Dermis microvascular lymphatic vessel endothelial cell (primary cell): ENCODE data around the gene BRF1. TPM values are rescaled to one million over a fixed set of nuclear protein-coding genes. Genes with fewer than 3 reads are reported as not detected.
A peak's percentile ranks its signal among the peaks of the same experiment; 100 is the strongest.

Experiments
- DNase-seq, 2 donors: peaks; one replicate each; pipeline versions ENCODE4 v3.0.0 to v3.0.0-alpha.2; 2010; ENCODE audit warnings: low read depth in 2 of 2
- total RNA-seq: library from RNA; depleted of rRNA; stranded (reverse); fragments of >200 nt; gene quantifications from 2 replicates; pipeline ENCODE4 v1.2.1, GENCODE V29; 2014

BRF1 gene
- total RNA-seq, 1 donor from 2014 or later: 20.8 TPM

- DNase-seq: peak in 1 of 2 donors; percentile 85
These were observed 104.4 kb downstream of the BRF1 start for GRCh38 chr14:105196265-105196960.

GRCh38 chr14:105195522-105196264 lies 105.1 kb downstream of the BRF1 start:
- DNase-seq: peak in 1 of 2 donors; percentile 81

GRCh38 chr14:105195051-105195450 lies 105.8 kb downstream of the BRF1 start:
- no peak for DNase-seq

DNA sequence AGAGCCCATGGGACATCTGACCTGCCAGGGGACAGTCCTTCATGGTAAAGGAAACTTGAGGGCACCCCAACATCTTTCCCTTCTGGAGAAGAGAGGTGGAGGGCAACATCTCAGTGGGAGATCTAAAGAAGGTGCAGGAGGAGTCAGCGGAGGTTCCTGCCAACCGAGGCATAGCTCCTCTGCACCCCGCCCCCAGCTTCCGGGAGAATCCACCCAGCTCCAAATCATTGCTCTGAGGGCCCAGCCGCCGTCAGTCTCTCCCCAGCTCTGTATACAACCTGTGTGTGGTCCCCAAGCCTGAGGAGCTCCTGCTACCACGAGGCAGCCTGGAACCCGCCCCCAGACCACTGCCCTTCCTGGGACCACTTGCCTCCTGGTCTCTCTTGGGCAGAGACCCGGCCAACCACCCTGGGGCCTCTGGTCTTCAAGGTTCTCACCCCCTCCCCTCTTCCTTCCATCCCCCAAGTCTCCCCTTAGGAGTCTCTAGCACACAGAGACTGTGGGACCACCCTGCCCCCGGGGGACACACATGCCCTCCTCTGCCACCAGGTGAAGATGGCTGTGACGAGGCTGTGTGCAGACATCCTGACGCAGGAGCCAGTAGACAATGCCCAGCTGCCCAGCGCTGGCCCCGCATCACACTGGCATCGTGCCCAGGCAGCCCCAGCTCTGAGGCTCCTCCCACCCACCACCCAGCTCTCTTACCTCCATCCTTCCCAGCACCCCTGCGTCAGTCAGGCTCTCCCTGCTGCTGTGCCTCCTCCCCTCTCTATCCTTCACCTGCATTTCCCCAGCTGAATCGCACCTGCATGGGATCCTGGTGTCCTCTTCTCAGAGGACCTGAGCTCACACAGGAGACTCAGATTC lies 106.7 kb downstream of the BRF1 start:
- DNase-seq: peak in 1 of 2 donors; percentile 72

- DNase-seq: peak; percentile 84 to 94
These were observed 107.7 kb downstream of the BRF1 start for GRCh38 chr14:105192866-105193731.

- DNase-seq: no peak
These were observed 112.8 kb downstream of the BRF1 start for GRCh38 chr14:105187935-105188524.

- no peak for DNase-seq
These were observed 113.7 kb downstream of the BRF1 start for GRCh38 chr14:105187116-105187515.

- DNase-seq: no peak
These were observed 114.8 kb downstream of the BRF1 start for GRCh38 chr14:105185973-105186372.

- DNase-seq: no peak
These were observed 115.8 kb downstream of the BRF1 start for GRCh38 chr14:105185001-105185400.

DNA sequence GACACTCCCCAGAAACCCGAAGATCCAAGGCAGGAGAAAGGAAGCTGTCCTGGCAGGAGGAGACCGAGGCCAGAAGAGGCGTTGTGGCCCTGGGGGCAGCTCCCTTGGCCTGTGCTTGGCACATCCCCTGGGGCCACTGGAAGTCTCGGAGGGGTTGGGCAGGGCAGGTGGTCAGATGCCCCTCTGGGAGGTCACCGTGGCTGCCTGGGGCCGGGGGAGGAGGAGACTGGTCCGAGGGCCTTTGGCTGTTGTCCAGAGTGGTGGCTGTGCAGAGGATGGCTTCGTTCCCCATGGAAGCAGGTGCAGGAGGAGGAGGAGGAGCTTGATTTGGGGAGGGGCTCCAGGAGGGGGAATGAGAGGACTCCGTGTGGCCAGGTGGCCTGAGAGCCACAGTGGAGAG lies 116.3 kb downstream of the BRF1 start:
- no peak for DNase-seq

- DNase-seq: no peak
These were observed 118.3 kb downstream of the BRF1 start for GRCh38 chr14:105182296-105183020.

DNA sequence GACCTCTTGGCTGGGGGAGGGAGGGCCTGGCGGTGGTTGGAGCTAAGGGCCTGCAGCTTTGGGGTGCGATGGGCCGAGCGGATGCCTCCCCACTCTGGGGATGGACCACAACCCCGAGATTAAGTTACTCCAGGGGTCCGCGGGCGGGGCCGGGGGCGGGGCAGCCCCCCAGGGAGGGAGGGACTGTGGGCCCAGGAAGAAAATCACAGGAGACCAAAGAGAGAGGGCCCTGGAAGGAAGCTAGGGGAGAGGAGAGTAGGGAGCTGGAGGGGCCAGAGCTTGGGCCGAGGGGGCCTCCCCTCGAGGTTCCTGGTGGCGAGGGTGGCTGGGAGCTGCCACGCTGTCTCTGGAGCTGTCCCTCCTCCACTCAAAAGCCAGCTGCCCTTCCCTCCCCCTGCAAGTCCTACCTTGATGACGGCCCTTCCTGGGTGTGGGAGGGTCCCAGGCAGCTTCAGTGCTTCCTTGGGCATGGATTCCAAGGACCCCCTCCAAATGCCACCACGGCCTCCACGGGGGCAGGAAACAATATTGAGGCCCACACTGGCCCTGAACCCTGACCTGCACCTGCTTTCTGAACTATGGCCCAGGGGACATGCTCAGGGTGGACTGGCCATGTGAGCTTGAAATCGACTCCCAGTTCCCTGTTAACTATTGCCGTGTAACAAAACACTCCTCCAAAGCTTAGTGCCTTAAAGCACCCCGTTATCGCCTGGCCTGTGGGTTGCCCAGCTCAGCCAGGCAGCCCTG lies 119.1 kb downstream of the BRF1 start:
- no peak for DNase-seq

- DNase-seq: peak in 1 of 2 donors; percentile 66
These were observed 119.9 kb downstream of the BRF1 start, which contains the start of gene NUDT14 for GRCh38 chr14:105180592-105181548. Gene NUDT14 (minus strand): TSS chr14:105181312. CDS start chr14:105181209, 103 bp downstream.

DNA sequence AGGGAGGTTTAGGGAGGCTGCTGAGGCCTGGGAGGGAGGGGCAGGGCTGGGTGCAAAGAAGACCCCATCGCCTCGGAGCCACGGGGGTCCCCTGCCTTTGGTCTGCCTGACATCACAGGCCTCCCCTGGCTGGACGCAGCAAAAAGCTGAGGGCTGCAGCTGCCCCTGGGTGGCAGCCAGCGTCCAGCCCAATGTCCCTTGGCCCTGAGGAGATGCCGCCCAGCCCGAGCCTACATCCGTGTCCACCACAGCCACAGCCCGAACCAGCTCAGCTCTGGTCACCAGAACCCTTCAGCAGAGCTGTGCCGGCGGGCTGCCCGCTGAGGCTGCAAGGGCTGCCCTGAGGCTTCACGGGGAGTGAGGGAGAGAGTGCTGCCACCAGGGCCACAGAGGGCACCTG lies 121.6 kb downstream of the BRF1 start:
- no peak for DNase-seq

GRCh38 chr14:105178868-105179140 lies 122.0 kb downstream of the BRF1 start:
- no peak for DNase-seq

GRCh38 chr14:105178069-105178867 lies 122.5 kb downstream of the BRF1 start:
- no peak for DNase-seq

GRCh38 chr14:105177082-105177481 lies 123.7 kb downstream of the BRF1 start:
- DNase-seq: no peak
